WTC11 (cell line): ENCODE data around the gene BCAS3.

Experiments used
- CBFB ChIP-seq: sonication (generic); formaldehyde crosslinking; IDR thresholded peaks from 2 replicates; pipeline ENCODE4 v1.8.1; 2022; ENCODE audit warnings: mild to moderate bottlenecking, low read depth, missing genetic modification reagents
- NFE2L1 ChIP-seq: sonication (generic); formaldehyde crosslinking; IDR thresholded peaks from 2 replicates; pipeline ENCODE4 v1.8.1; 2023; ENCODE audit warnings: missing genetic modification reagents
- NR2C2 ChIP-seq: sonication (generic); formaldehyde crosslinking; IDR thresholded peaks from 2 replicates; pipeline ENCODE4 v1.8.0; 2022; ENCODE audit warnings: mild to moderate bottlenecking, missing genetic modification reagents
- TCF7 ChIP-seq: sonication (generic); formaldehyde crosslinking; IDR thresholded peaks from 2 replicates; pipeline ENCODE4 v1.8.0; 2022; ENCODE audit warnings: mild to moderate bottlenecking, low read depth, missing genetic modification reagents, moderate library complexity
- TEAD4 ChIP-seq: sonication (generic); formaldehyde crosslinking; IDR thresholded peaks from 2 replicates; pipeline ENCODE4 v1.8.0; 2022; ENCODE audit warnings: mild to moderate bottlenecking, missing genetic modification reagents
- TF ChIP-seq, protein P1 (sequence below): fragments of 200-600 bp; IDR thresholded peaks from 2 replicates; pipeline ENCODE4 v1.8.0; 2022; ENCODE audit warnings: antibody characterized with exemption
- TF ChIP-seq, protein P2 (sequence below): sonication (generic); formaldehyde crosslinking; conservative IDR thresholded peaks from 2 replicates; pipeline ENCODE4 v1.8.1; 2022; ENCODE audit warnings: mild to moderate bottlenecking, missing genetic modification reagents
- TF ChIP-seq, protein P3 (sequence below): sonication (generic); formaldehyde crosslinking; IDR thresholded peaks from 2 replicates; pipeline ENCODE4 v1.8.1; 2023; ENCODE audit warnings: mild to moderate bottlenecking, missing genetic modification reagents, moderate library complexity
- TF ChIP-seq, protein P4 (sequence below): fragments of 250-450 bp; sonication (Bioruptor Pico); IDR thresholded peaks from 2 replicates; pipeline ENCODE4 v2.1.2; 2022; ENCODE audit warnings: mild to moderate bottlenecking, moderate library complexity
- TF ChIP-seq, protein P5 (sequence below): sonication (generic); formaldehyde crosslinking; IDR thresholded peaks from 2 replicates; pipeline ENCODE4 v1.8.1; 2023; ENCODE audit warnings: mild to moderate bottlenecking, missing genetic modification reagents
- TF ChIP-seq, protein P6 (sequence below): sonication (generic); formaldehyde crosslinking; IDR thresholded peaks from 2 replicates; pipeline ENCODE4 v1.8.1; 2022; ENCODE audit warnings: low read depth, missing genetic modification reagents, borderline replicate concordance

DNA sequence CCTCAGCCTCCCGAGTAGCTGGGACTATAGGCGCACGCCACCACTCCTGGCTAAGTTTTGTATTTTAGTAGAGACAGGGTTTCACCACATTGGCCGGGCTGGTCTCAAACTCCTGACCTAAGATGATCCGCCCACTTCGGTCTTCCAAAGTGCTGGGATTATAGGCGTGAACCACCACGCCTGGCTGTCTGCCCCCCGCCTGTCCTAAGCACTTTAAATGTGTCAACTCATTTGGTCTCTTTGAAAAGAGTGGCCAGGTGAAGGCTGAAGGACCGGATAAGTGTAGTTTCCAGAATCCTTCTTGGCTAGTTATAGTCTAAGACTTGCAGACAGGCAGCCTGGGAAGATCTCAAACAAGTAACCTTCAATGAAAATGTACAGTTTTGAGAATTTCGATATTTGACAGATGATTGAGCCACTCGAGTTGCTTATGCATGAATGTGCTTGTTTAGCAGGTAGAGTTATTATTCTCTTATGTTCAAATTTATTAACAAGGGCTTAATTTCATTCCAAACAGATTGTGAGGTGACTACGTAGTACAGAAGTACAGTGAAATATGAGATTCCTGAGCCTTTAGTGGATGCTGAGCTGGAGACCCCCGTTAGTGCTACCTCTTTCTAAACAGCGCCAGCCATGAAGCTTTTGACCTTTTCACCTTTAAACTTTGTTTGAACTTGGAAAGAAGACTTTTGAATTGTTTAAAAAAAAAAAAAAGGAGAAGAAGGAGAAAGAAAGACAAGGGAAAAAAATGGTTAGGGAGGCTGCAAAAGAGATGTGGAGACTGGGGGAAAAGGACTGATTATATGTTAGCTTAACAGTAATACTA, 557.6 kb downstream of the BCAS3 start:
- TF ChIP-seq, protein P1, sequence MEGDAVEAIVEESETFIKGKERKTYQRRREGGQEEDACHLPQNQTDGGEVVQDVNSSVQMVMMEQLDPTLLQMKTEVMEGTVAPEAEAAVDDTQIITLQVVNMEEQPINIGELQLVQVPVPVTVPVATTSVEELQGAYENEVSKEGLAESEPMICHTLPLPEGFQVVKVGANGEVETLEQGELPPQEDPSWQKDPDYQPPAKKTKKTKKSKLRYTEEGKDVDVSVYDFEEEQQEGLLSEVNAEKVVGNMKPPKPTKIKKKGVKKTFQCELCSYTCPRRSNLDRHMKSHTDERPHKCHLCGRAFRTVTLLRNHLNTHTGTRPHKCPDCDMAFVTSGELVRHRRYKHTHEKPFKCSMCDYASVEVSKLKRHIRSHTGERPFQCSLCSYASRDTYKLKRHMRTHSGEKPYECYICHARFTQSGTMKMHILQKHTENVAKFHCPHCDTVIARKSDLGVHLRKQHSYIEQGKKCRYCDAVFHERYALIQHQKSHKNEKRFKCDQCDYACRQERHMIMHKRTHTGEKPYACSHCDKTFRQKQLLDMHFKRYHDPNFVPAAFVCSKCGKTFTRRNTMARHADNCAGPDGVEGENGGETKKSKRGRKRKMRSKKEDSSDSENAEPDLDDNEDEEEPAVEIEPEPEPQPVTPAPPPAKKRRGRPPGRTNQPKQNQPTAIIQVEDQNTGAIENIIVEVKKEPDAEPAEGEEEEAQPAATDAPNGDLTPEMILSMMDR: no peak
- TF ChIP-seq NR2C2 (CRISPR knock-in tag) (no peak), TEAD4 (CRISPR knock-in tag) (no peak), TCF7 (CRISPR knock-in tag) (no peak), CBFB (CRISPR knock-in tag) (no peak), NFE2L1 (no peak)
- TF ChIP-seq, protein P2, sequence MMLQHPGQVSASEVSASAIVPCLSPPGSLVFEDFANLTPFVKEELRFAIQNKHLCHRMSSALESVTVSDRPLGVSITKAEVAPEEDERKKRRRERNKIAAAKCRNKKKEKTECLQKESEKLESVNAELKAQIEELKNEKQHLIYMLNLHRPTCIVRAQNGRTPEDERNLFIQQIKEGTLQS: no peak
- TF ChIP-seq, protein P3, sequence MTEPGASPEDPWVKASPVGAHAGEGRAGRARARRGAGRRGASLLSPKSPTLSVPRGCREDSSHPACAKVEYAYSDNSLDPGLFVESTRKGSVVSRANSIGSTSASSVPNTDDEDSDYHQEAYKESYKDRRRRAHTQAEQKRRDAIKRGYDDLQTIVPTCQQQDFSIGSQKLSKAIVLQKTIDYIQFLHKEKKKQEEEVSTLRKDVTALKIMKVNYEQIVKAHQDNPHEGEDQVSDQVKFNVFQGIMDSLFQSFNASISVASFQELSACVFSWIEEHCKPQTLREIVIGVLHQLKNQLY (CRISPR knock-in tag): no peak
- TF ChIP-seq, protein P4, sequence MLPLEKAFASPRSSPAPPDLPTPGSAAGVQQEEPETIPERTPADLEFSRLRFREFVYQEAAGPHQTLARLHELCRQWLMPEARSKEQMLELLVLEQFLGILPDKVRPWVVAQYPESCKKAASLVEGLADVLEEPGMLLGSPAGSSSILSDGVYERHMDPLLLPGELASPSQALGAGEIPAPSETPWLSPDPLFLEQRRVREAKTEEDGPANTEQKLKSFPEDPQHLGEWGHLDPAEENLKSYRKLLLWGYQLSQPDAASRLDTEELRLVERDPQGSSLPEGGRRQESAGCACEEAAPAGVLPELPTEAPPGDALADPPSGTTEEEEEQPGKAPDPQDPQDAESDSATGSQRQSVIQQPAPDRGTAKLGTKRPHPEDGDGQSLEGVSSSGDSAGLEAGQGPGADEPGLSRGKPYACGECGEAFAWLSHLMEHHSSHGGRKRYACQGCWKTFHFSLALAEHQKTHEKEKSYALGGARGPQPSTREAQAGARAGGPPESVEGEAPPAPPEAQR: no peak
- TF ChIP-seq, protein P5, sequence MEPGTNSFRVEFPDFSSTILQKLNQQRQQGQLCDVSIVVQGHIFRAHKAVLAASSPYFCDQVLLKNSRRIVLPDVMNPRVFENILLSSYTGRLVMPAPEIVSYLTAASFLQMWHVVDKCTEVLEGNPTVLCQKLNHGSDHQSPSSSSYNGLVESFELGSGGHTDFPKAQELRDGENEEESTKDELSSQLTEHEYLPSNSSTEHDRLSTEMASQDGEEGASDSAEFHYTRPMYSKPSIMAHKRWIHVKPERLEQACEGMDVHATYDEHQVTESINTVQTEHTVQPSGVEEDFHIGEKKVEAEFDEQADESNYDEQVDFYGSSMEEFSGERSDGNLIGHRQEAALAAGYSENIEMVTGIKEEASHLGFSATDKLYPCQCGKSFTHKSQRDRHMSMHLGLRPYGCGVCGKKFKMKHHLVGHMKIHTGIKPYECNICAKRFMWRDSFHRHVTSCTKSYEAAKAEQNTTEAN (CRISPR knock-in tag): no peak
- TF ChIP-seq, protein P6, sequence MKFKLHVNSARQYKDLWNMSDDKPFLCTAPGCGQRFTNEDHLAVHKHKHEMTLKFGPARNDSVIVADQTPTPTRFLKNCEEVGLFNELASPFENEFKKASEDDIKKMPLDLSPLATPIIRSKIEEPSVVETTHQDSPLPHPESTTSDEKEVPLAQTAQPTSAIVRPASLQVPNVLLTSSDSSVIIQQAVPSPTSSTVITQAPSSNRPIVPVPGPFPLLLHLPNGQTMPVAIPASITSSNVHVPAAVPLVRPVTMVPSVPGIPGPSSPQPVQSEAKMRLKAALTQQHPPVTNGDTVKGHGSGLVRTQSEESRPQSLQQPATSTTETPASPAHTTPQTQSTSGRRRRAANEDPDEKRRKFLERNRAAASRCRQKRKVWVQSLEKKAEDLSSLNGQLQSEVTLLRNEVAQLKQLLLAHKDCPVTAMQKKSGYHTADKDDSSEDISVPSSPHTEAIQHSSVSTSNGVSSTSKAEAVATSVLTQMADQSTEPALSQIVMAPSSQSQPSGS (CRISPR knock-in tag): no peak
